SK-N-MC (cell line): ENCODE measurements around the gene C2CD4D.

Experiments
- DNase-seq: peaks from one replicate; pipeline ENCODE4 v3.0.0-alpha.2; 2011; ENCODE audit warnings: low read depth, low spot score
- H3K27ac ChIP-seq: fragments of 200-600 bp; sonication (generic); 2 replicates; pipeline ENCODE4 v1.5.1; 2016; ENCODE audit warnings: mixed run types
- H3K36me3 ChIP-seq: fragments of 200-600 bp; sonication (generic); 2 replicates; pipeline ENCODE4 v1.6.1; 2017; ENCODE audit warnings: antibody characterized with exemption, low read length, mixed read lengths; ENCODE audit not compliant: insufficient read depth
- H3K4me3 ChIP-seq: fragments of 200-600 bp; sonication (generic); 2 replicates; pipeline ENCODE4 v1.5.1; 2016
- H3K9ac ChIP-seq: fragments of 200-600 bp; sonication (generic); 2 replicates; pipeline ENCODE4 v1.8.0; 2017; ENCODE audit warnings: mixed run types, mixed read lengths; ENCODE audit not compliant: insufficient read length
- H3K9me3 ChIP-seq: fragments of 200-600 bp; sonication (generic); 2 replicates; pipeline ENCODE4 v1.6.1; 2017; ENCODE audit warnings: low read depth, mild to moderate bottlenecking, antibody characterized with exemption, low read length, moderate library complexity, mixed read lengths
- EZH2 ChIP-seq: fragments of 200-600 bp; sonication (generic); IDR thresholded peaks from one replicate; pipeline ENCODE4 v1.6.1; 2017; ENCODE audit warnings: antibody characterized with exemption
- FOXP2 ChIP-seq: optimal IDR thresholded peaks from 2 replicates; pipeline ENCODE3; 2011; ENCODE audit warnings: mild to moderate bottlenecking, moderate library complexity; ENCODE audit not compliant: insufficient read depth; ENCODE audit errors: extremely low read length, control extremely low read depth
- POLR2AphosphoS5 ChIP-seq: IDR thresholded peaks from 2 replicates; pipeline ENCODE4 v1.6.1; 2012; ENCODE audit warnings: mild to moderate bottlenecking, low read depth, low read length, borderline replicate concordance

The C2CD4D gene

GRCh38 chr1:151827853-151828252 is 11.8 kb downstream of the C2CD4D start:
- H3K9ac ChIP-seq: no peak overlapping the region
- TF ChIP-seq FOXP2 (no peak), EZH2 (no peak), POLR2AphosphoS5 (no peak)
- H3K27ac ChIP-seq: no peak overlapping the region

GRCh38 chr1:151825751-151826660 is 13.6 kb downstream of the C2CD4D start:
- H3K27ac ChIP-seq: no peak overlapping the region
- H3K4me3 ChIP-seq: no peak overlapping the region
- H3K36me3 ChIP-seq: no peaks in the 10 kb centered on the region
- no peak overlapping the region for H3K9ac ChIP-seq
- DNase-seq: no peak
- TF ChIP-seq POLR2AphosphoS5 (no peak), EZH2 (no peak), FOXP2 (no peak)
- H3K9me3 ChIP-seq: no peaks in the 10 kb centered on the region

More at GRCh38 chr1:151827853-151828252, 11.8 kb downstream of the C2CD4D start:
- DNase-seq: no peak
- no peaks in the 10 kb centered on the region for H3K9me3 ChIP-seq
- no peak overlapping the region for H3K4me3 ChIP-seq
- no peaks in the 10 kb centered on the region for H3K36me3 ChIP-seq

- no peaks in the 10 kb centered on the region for H3K9me3 ChIP-seq
- H3K36me3 ChIP-seq: no peaks in the 10 kb centered on the region
- H3K9ac ChIP-seq: no peak overlapping the region
- no peak overlapping the region for H3K4me3 ChIP-seq
- no peak for DNase-seq
- H3K27ac ChIP-seq: no peak overlapping the region
- no peak for TF ChIP-seq FOXP2
- TF ChIP-seq POLR2AphosphoS5: no peak
Measured at GRCh38 chr1:151825204-151825603, 14.4 kb downstream of the C2CD4D start.

GRCh38 chr1:151823175-151823574 is 16.4 kb downstream of the C2CD4D start:
- no peak for DNase-seq
- Histone ChIP-seq H3K4me3 (no peak overlapping the region), H3K27ac (no peak overlapping the region), H3K9me3 (no peaks in the 10 kb centered on the region), H3K36me3 (no peaks in the 10 kb centered on the region), H3K9ac (no peak overlapping the region)
- no peak for TF ChIP-seq EZH2
- no peak for TF ChIP-seq FOXP2
- TF ChIP-seq POLR2AphosphoS5: no peak

- H3K9ac ChIP-seq: no peak overlapping the region
- H3K27ac ChIP-seq: no peak overlapping the region
- TF ChIP-seq FOXP2 (no peak), EZH2 (no peak), POLR2AphosphoS5 (no peak)
- H3K9me3 ChIP-seq: no peaks in the 10 kb centered on the region
- H3K36me3 ChIP-seq: no peaks in the 10 kb centered on the region
- DNase-seq: no peak
- H3K4me3 ChIP-seq: no peak overlapping the region
Measured at GRCh38 chr1:151822404-151822803, 17.2 kb downstream of the C2CD4D start.

- H3K9ac ChIP-seq: no peak overlapping the region
- DNase-seq: no peak
- no peak overlapping the region for H3K27ac ChIP-seq
- TF ChIP-seq POLR2AphosphoS5 (no peak), EZH2 (no peak), FOXP2 (no peak)
- no peak overlapping the region for H3K4me3 ChIP-seq
- H3K36me3 ChIP-seq: no peaks in the 10 kb centered on the region
- H3K9me3 ChIP-seq: no peaks in the 10 kb centered on the region
Measured at GRCh38 chr1:151820940-151821339, 18.7 kb downstream of the C2CD4D start.

- H3K9me3 ChIP-seq: no peaks in the 10 kb centered on the region
- no peak for TF ChIP-seq FOXP2
- no peaks in the 10 kb centered on the region for H3K36me3 ChIP-seq
- no peak for DNase-seq
- H3K27ac ChIP-seq: no peak overlapping the region
- H3K9ac ChIP-seq: no peak overlapping the region
- no peak overlapping the region for H3K4me3 ChIP-seq
Measured at GRCh38 chr1:151819976-151820623, 19.5 kb downstream of the C2CD4D start.

- Histone ChIP-seq H3K27ac (no peak overlapping the region), H3K4me3 (no peak overlapping the region), H3K9ac (no peak overlapping the region), H3K36me3 (no peaks in the 10 kb centered on the region), H3K9me3 (no peaks in the 10 kb centered on the region)
- no peak for DNase-seq
- TF ChIP-seq FOXP2 (no peak), POLR2AphosphoS5 (no peak), EZH2 (no peak)
Measured at GRCh38 chr1:151819227-151819835, 20.3 kb downstream of the C2CD4D start.
